ENCODE measurements around the gene SBNO2. TPM values are rescaled to one million over a fixed set of nuclear protein-coding genes. Genes with fewer than 3 reads are reported as not detected.

Gene SBNO2
- total RNA-seq, 1 donor from 2014 or later: 120 TPM

GRCh38 chr19:1105873-1106840 is 67.9 kb downstream of the SBNO2 start:
- Histone ChIP-seq H3K4me3 (peak overlapping the region; percentile 84 to 93), H3K27ac (peak overlapping the region; percentile 99), H3K9me3 (no peaks in the 10 kb centered on the region), H3K27me3 (no peaks in the 10 kb centered on the region), H3K36me3 (peaks cover 49 to 53% of the 10 kb centered on the region in 2 donors), H3K4me1 (peaks cover 22% of the 10 kb centered on the region in 2 donors)
- TF ChIP-seq CTCF (IDR thresholded peaks at IDR 0.05): no peak
- no peak for DNase-seq (ENCODE audit: low spot score in 2 of 2)
- intact Hi-C loops (cut with DNase I): no loop called here

GRCh38 chr19:1105008-1105872 is 68.8 kb downstream of the SBNO2 start:
- Histone ChIP-seq H3K27ac (peak overlapping the region; percentile 99), H3K4me3 (peak overlapping the region; percentile 84 to 93), H3K36me3 (peaks cover 42 to 44% of the 10 kb centered on the region in 2 donors), H3K4me1 (peaks cover 27 to 31% of the 10 kb centered on the region in 2 donors), H3K27me3 (no peaks in the 10 kb centered on the region), H3K9me3 (no peaks in the 10 kb centered on the region)
- no peak for DNase-seq (ENCODE audit: low spot score in 2 of 2)
- TF ChIP-seq CTCF (IDR thresholded peaks at IDR 0.05): no peak
- intact Hi-C loops (cut with DNase I): no loop called here

- no peak for TF ChIP-seq CTCF (IDR thresholded peaks at IDR 0.05)
- H3K36me3 ChIP-seq: peaks cover 35 to 36% of the 10 kb centered on the region in 2 donors
- peak overlapping the region; percentile 84 to 93 for H3K4me3 ChIP-seq
- peak overlapping the region; percentile 99 for H3K27ac ChIP-seq
- peaks cover 27 to 37% of the 10 kb centered on the region in 2 donors for H3K4me1 ChIP-seq
- intact Hi-C loops (cut with DNase I): no loop called here
- DNase-seq (ENCODE audit: low spot score in 2 of 2): peak in 1 of 2 donors; percentile 84
- H3K9me3 ChIP-seq: no peaks in the 10 kb centered on the region
- H3K27me3 ChIP-seq: no peaks in the 10 kb centered on the region
These were observed 69.6 kb downstream of the SBNO2 start for GRCh38 chr19:1104311-1105007.

- H3K4me3 ChIP-seq: peak within 1 kb of the TSS; percentile 84 to 93
These were observed 70.3 kb downstream of the SBNO2 start, which contains the start of gene GPX4 for GRCh38 chr19:1103708-1104310. GPX4 (plus strand) TSS chr19:1103994; CDS start chr19:1104044, 50 bp downstream.

More at GRCh38 chr19:1103708-1104310, 70.3 kb downstream of the SBNO2 start, which contains the start of gene GPX4:
- Histone ChIP-seq H3K36me3 (peaks cover 29 to 30% of the 10 kb centered on the region in 2 donors), H3K4me1 (peaks cover 30 to 43% of the 10 kb centered on the region in 2 donors), H3K27me3 (no peaks in the 10 kb centered on the region), H3K27ac (peak within 1 kb of the TSS; percentile 99), H3K9me3 (no peaks in the 10 kb centered on the region)
- DNase-seq (ENCODE audit: low spot score in 2 of 2): peak; percentile 95 to 99
- intact Hi-C loops (cut with DNase I): loop anchor here (2.0 kb wide), 2 partner anchors 137 to 165 kb away; partner anchors contain the start of genes ATP5F1D and CIRBP
- no peak for TF ChIP-seq CTCF (IDR thresholded peaks at IDR 0.05)
